SK-N-DZ (cell line): ENCODE measurements around the gene PKD2L1.
"Not testable (repeated sequence)": the region's sequence is repeated elsewhere in the genome, so short reads cannot be mapped to it uniquely, and the experiment has no call there.

Experiments used
- DNase-seq: peaks from one replicate; pipeline ENCODE4 v3.0.0-alpha.2; 2015; ENCODE audit warnings: low spot score

PKD2L1 gene

GRCh38 chr10:100333661-100334440, 3.8 kb upstream of the PKD2L1 start:
- no peak for DNase-seq

DNA sequence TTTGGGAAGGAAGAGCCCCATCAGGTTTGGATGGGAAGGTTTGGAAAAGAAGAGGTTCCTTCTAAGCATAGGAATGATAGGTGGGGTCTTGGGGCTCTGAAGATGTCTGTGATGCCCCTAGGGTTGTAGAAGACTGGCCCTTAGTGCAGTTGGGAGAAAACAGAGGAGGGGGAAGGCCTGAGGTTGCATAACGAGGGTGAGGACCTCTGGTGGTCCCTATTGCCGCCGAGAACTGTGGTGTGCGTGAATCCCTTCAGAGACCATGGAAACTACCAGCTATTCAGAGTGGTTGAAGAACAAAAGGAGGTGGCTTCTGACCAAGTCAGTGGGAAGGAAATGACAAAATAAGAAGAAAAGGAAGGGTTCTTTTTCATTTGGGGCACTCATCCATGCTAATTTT, 3.1 kb upstream of the PKD2L1 start:
- no peak for DNase-seq

DNA sequence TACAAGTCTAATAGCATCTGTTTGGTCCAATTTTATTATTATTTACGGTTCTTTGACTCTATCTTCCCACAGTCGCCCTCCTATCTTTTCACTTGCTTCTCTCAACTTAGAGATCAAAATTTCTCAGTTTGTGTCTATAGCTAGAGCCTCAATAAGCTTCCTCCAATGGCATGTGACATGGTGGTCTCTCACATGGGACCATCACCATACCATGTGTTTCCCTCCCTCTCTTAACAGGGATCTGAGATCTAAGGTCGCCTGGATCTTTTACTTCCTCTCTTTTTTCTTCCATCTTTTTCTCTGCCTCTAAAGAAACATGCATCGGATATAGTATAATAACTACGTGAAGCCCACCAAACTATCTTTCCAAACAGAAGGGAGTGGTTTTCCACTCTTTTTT, 1.8 kb downstream of the PKD2L1 start:
- DNase-seq: no peak

DNA sequence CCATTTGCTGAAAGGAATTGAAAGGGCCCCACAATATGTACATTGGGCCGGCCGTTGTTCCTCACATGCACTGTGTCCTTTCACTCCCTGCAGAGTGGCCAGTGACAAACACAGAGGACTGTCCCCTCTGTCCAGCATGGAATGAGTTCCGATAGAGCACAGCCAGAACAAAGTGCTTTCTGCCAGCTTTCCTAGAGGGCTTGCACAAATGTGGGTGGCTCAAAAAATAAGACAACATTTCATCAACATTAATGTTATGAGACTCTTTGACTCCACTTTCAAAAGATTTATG, 2.4 kb downstream of the PKD2L1 start:
- no peak for DNase-seq

DNA sequence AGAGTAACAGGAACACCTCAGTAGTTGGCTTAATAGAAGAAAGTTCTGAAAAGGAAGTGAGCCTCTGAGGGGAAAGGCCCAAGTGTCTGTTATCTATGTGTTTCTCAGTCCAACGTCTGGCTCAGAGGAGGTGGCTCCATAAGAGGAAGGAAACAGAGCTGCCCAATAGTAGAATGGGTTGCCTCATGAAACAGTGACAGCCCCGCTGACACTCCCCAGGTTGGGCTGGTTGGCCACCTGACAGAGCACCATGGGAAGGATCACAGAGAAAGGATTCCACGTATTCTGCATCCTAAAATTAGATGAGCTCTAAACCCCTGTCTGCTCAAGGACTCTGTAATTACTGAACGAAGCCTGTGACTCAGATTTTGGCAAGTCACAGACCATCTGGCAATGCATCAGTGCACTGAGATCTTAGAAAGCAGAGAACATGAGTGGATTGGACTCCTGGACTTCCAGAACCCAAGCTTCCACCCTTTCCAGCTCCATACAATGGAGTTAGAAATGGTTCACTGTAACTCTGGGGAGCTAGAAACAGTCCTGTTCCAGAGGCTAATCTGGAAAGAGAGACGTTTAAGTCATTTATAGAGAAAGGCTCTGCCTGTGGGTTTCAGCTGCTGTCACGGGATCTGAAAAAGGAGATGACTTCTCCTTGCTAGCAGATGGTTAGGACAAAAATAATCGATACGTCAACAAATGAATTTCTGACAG, 2.9 kb downstream of the PKD2L1 start:
- DNase-seq: no peak

DNA sequence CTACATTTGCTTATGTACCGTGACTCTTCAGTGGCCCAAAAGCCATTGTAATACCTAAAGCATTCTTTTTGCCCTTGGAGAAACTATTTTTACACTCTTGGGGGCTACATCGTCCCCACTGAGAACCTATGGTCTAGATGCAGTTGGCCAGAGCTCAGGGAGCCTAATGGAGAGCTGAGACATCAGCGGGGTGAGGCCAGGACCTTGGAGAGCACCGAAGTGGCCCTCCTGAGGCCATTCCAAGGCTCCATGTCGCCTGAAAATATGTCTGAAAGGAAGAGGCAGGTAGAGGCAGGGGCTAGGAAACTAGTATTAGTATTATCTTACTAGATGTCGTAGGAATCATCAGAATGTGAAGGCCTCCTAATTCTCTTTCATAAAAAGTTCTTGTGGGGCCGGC, 4.9 kb downstream of the PKD2L1 start:
- DNase-seq: no peak

DNA sequence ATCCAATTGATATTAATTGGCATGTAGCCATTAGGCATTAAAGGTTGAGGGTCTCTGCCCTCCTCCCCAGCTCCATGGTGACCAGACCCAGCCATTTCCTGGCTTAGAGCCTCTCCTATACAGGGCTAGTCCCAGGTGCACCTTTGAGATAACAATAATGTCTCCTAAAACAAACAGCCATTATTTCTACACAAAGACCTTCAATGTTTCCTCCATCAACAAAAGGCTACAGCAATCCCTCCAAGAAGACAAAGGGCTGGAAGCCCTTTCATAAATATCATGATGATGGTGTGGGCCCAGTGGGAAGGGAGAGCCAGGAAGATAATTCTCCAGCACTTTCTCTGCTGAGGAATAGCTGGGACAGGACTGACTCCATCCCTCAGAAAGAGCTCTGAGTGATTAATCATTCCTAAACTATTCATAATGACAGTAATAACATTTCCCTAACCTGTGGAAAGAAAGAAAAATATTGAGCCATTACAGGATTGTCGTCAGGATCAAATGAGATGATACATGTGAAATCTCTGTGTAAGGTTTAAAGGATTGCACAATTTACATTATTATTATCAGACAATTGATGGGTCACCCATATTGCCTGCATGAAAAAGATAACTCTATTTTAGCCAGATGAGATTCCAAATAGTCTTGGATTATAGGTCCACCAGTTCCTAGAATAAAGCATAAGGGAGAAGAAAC, 10.2 kb downstream of the PKD2L1 start:
- DNase-seq: no peak

GRCh38 chr10:100318207-100318606, 11.8 kb downstream of the PKD2L1 start:
- no peak for DNase-seq

GRCh38 chr10:100315615-100316014, 14.4 kb downstream of the PKD2L1 start:
- no peak for DNase-seq

GRCh38 chr10:100311298-100311697, 18.7 kb downstream of the PKD2L1 start:
- no peak for DNase-seq

DNA sequence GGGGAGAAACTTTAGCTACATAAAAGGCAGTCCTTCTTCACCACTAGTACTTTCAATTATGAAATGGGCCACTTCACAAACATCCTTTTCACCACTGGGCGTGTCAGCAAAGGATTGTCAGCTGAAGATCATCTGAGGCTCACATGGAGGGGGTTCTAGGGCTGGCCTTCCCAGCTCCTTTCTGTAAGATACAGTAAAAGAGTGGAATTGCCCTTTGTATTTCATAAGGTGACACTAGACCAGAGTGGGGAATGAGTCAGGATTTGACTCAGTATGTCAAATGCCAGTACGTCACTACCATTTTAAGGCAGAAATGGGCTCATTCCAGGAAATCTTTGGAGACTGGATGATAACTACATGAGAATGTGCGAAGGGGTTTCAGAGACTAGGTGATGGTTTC, 22.3 kb downstream of the PKD2L1 start:
- DNase-seq: no peak

GRCh38 chr10:100306861-100307260, 23.2 kb downstream of the PKD2L1 start:
- no peak for DNase-seq

DNA sequence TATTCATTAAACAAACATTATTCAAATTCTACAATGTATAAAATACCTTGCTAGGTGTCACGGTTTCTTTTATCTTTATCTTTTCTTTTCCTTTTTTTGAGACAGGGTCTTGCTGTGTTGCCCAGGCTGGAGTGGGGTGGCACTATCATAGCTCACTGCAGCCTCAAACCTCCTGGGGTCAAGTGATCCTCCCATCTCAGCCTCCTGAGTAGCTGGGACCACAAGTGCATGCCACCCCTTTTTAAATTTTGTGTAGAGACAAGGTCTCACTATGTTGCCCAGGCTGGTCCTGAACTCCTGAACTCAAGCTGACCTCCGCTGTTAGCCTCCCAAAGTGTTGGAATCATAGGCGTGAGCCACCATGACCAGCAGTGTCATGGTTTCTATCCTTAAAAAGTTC, 25.6 kb downstream of the PKD2L1 start:
- no peak for DNase-seq

DNA sequence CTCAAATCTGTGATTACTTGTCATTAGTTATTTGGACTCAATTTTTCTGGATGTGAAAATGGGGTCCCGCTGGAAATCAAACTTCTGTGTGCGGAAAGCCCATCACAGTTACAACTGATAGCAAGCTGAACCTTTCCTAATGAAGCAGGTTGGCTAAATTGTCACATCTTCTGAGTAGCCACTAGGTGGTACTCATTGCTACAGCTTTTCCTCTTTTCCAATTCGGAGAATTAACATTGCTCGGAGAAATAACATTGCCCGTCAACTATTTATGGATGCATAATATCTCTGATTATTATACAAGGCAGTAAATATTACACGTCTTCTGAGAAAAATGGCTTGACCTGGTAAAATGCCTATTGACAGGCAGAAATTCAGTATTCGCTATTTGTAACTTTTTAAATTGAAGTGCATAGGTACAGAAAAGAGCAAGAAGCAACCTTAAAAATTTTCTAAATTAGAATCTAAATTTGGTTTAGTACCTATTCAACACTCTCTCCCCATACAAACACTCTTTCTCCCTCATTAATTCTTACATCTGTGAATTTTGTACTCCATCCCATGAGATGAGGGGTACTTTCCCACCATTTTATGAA, 26.2 kb downstream of the PKD2L1 start:
- DNase-seq: peak; percentile 29

DNA sequence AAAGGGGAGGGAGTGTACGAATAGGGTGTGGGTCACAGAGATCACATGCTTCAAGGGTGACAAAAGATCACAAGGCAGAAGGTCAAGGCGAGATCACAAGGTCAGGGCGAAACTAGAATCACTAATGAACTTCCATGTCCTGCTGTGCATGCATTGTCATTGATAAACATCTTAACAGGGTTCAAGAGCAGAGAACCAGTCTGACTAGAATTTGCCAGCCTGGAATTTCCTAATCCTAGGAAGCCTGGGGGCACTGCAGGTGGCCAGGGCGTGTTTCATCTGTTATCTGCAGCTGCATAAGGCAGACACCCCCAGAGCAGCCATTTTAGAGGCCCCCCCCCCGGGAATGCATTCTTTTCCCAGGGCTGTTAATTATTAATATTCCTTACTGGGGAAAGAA, 28.9 kb downstream of the PKD2L1 start:
- not testable (repeated sequence) for DNase-seq

DNA sequence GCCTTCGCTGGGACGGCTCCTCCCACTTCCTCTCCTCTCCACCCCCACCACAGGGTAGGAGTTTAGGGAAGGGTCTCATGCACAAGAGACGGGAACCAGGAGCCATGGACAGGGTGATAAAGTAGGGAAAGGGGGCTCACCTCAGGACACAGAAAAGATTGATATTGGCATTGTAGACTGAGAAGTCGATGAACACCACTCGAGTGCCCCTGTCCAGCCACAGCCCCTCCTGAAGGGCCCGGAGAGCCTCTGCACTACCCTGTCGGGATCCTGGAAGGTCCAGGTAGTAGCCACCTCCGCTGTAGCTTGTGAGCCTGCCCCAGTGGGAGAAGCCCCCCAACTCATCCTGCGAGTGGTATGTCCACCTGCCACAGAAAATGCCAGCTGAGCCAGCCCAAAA, 32.8 kb downstream of the PKD2L1 start:
- DNase-seq: no peak

GRCh38 chr10:100293066-100293465, 37.0 kb downstream of the PKD2L1 start:
- DNase-seq: no peak

DNA sequence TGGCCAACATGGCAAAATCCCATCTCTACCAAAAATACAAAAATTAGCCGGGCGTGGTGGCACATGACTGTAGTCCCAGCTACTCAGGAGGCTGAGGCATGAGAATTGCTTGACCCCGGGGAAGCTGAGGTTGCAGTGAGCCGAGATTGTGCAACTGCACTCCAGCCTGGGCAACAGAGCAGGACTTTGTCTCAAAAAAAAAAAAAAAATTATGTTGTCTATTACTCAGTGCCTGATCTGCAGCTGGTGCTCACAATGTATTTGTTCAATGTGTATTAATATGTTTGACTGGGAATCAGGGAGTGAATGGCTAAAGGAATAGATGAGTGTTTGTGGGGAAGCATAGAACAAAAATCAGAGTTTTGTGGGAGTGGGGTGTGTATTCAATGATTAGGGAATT, 37.7 kb downstream of the PKD2L1 start:
- not testable (repeated sequence) for DNase-seq

DNA sequence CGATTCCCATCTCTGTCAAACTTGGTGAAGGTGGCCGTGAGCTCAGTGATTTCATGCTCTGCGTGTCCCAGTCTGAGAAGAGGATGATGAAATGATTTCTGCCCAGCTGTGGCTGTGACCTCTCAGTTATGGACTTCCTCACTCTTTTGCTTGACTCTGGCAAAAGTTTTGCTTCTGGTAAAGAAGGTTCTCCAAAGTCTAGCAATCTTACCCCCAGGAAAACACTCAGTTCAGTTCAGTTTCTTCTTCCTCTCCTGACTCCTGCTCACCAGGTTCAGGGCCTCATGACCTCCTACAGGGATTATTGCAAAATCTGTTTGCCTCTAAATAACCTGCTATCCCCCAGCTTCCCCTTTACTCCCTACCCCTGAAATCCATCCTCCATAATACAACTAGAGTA, 38.7 kb downstream of the PKD2L1 start:
- no peak for DNase-seq

GRCh38 chr10:100289641-100290040, 40.4 kb downstream of the PKD2L1 start:
- peak; percentile 20 for DNase-seq

DNA sequence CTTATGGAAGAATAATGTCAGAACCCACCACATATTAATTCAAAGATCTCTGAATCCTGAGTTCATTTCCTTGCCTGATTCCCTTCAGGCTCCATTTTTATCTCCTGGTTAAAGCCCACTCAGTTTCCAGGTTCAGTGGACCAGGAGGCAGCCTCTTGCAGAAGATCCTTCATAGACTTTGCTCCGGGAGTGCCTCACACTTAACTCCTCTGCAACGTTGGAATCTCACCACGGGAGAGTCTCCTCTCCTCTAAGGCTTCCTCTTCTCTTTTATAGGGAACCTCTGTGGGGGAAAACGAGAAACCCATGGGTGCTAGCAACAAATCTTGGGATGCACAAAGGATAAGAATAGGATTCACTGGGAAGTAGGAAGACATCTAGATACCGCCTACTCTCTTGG, 41.8 kb downstream of the PKD2L1 start:
- DNase-seq: no peak

- no peak for DNase-seq
These were observed 42.3 kb downstream of the PKD2L1 start for GRCh38 chr10:100287756-100288155.
